ENCODE data around the gene SERTAD2.

Gene SERTAD2

DNA sequence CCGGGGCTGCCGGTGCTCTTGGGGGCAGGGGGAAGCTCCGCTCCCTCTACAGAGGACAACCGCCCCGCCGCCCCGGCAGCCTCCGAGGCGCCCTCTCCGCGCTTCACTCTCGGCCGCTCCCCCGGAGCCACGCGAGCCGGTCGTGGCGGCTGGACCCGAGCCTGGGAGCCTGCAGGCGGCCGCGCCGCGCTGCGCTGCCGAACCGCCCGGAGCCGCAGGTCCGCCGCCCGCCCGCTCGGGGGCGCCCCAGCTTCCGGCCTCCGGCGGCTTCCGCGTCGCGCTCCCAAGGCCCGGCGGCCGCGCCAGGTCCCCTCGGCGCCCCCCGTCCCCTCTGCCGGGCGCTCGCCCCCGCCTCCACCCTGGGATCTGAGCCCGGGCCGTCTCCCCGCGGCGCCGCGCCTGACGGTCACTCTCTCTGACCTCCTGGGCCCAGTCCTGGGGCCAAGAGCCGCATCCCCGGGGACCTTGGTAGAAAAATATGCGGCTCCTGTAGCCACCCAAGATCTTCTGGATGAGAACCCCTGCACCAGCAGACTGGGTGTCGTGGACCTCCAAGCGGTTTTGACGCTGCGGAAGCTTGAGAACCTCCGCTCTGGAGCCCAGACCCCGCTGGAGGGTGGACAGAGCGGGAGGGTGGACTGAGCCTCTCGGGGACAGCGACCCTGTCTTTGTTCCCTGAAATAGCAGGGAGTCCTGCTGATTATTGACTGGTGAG lies 44.3 kb downstream of the SERTAD2 start:
- DNase-seq (ENCODE audit: low read depth in 2 of 2): no peak

DNA sequence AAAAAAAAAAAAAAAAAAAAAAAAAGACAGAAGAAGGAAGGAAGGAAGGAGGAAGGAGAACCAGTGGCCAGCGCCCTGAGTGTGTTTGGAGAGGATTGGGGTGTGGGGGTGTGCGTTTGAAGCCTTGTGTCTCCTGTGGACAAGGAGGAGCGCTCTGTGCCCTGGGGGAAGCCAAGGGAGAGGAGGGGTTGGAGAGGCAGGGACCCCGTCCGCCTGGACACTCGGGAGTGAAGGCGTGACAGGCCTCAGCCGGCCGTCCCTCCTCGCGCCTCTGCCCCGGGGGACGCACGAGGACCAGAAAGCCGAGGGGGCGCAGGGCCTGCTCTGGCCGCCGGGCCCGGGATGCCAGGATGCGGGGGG lies 44.9 kb downstream of the SERTAD2 start:
- DNase-seq (ENCODE audit: low read depth in 2 of 2): no peak

DNA sequence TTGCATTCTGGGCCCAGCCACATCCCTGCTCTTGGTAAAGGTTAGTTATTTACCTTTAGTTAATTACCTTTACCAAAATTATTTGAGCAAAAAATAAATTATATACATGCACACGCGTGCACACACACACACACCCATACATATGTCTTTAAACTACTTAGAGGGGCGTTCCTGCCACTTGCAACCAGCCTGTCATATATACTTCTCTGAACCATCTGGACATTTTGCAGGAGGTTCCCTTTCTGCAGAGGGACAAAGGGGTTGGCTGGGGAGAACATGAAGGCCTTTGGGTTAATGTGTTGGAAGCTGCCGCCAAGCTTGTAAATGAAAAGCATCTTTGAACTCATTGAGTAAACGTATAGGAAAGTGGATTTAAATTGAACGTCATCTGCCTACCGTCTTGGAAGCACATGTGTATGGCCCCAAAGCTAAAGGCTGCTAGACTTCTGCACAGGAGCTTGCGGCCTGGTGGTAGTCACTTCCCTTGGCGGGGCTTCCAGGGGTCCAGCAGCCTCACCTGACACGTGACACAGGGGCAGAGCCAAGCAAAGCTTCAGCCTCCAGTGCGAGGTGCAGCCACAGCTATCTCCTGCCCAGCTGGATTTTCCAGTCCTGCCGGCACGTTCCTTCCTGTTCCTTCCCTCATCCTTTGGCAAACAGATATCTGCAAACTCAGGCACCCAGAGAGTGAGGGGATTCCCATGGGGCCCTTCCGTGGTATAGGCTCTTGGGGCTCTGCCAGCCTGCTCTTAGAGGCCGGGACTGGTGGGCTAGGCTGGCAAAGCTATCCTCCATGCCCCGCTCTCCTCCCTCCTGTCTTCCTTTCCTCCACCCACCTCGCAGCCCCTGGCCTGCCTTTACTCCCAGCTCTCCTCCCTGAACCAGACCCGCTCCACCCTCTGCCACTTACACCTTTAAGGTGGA lies 46.1 kb downstream of the SERTAD2 start:
- no peak for DNase-seq (ENCODE audit: low read depth in 2 of 2)

DNA sequence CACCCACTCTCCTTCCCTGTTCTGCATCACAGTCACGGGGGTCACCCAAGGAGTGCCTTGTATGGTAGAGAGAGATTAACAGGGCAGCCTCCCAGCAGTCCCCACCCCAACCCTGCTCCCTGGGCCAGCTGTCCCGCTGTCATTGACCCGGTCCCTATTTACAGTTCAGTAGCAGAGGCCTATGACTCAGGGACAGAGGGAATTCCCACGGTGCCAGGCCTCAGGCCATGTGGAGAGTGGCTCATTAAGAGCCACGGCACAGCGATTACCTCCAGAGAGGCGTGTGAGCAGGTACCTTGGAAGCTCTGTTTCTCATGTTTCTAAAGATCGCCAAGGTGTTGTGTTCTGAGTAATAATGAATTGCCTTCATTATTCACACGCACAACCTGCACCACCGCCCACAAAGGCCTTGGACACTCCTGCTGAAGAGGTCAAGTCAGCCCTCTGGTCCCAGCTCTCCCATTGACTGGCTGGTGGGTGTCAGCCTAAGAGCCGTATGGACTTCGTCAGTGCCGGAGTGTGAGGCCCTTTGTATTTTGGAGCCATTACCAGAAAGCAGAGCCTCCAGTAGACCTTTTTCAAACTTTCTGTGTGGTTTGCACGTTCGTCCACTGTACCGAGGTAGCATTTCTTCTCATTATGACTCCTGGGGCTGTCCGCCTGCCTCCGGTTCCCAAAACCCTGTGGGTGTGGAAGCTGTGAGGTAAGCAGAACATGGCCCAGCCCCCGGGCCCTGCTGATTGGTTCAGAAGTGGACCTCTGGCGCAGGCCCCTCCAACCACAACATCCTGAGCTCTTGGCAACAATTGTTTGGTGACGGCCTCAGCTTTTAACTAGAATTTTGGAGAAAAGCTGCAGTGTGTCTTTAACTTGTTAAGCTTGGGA lies 47.0 kb downstream of the SERTAD2 start:
- no peak for DNase-seq (ENCODE audit: low read depth in 2 of 2)

DNA sequence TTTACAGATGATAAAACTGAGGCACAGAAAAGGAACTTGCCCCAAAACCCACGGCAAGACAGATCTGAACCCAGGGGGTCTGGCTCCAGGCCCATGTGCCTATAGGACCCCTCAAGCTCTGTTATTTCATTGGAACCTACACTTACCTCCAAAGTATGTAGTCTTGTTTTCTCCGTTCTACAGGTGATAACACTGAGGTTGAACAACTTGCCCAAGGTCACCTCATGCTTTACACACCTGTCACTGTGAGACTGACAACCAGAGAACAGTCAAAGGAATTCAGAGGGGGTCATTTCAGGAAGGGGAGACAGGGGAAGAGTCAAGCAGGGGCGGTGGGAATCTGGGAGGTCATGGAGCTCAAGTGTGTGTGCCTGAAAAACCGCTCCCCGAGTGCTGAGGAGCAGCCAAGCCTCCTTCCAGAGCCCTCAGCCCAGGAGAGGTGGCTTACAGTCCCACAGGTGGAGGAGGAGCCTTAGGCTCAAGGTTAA lies 47.7 kb downstream of the SERTAD2 start:
- DNase-seq (ENCODE audit: low read depth in 2 of 2): no peak

DNA sequence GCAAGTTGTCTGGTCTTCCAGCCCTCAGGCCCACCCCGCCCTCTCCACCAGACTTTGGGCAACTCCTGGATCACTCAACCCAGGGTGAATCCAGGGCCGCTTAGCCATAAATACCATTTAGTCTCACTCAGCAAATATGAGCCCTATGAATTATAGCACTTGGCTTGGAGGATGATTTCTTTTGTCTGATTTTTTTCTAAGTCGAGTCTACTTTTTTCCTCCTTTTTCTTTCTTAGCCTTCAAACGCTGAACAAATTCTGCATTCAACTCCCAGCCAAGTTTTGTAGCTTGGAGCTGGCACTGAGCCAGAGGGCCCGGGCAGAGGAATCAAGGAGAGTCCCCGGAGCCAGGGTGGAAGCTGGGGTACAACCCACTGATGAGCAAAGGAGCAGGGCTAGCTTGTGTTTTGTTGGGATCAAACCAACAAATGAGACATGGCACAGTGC lies 48.7 kb downstream of the SERTAD2 start:
- peak; percentile 75 for DNase-seq (ENCODE audit: low read depth in 2 of 2)

DNA sequence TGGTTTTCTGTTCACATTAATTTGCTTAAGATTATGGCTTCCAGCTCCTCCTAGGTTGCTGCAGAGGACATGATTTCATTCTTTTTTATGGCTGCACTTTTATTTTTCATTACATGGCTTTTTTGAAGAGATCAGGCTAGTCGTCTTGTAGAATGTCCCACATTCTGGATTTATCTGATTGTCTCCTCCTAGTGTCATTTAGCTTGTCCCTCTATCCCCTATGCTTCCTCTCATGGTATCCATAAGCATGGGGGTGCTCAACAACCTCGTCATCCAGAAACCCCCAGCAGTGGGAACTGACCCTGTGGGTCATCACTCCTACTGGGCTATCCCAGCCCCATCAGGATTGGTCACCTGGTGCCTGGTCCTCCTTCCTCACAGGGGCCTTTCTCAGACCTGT lies 49.6 kb downstream of the SERTAD2 start:
- DNase-seq (ENCODE audit: low read depth in 2 of 2): no peak

DNA sequence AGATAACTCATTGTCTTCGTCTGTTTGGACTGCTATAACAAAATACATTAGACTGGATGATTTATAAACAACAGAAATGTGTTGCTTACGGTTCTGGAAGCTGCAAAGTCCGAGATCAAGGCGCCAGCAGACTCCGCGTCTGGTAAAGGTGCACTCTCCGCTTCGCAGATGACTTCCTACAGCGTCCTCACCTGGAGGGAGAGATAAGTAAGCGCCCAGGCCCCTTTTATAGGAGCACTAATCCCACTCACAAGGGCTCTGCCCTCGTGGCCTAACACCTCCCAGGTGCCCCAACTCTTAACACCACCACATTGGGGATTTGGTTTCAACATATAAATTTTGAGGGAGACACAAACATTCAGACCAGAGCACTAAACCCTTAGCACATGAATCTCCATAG lies 51.3 kb downstream of the SERTAD2 start:
- DNase-seq (ENCODE audit: low read depth in 2 of 2): no peak

DNA sequence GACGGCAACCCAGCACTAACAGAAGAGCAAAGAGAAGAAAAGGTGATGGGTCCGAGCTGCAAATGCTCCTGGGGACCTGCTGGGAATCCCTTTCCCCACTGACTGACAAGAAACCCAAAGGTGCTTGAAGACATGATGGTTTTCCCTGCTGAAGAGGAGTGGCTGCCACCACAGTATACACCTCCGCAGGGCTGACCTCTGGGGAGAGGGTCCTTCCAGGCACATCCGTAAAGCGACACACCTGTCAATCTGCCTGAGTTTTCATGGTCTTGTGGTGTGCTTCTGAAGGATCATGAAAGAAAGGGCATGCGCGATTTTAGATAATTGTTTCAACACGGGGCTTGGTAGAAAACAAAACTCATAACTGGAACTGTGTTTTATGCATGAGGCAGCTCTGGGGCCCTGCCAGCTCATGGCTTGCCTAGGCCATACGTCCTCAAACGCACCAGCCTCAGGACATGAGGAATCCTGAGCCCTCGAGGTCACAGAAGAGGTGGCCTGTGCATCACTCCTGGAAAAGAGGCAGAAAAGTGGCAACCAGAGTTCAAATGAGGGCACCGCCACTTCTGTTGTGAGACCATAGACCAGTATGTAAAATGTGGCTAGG lies 51.8 kb downstream of the SERTAD2 start:
- no peak for DNase-seq (ENCODE audit: low read depth in 2 of 2)

DNA sequence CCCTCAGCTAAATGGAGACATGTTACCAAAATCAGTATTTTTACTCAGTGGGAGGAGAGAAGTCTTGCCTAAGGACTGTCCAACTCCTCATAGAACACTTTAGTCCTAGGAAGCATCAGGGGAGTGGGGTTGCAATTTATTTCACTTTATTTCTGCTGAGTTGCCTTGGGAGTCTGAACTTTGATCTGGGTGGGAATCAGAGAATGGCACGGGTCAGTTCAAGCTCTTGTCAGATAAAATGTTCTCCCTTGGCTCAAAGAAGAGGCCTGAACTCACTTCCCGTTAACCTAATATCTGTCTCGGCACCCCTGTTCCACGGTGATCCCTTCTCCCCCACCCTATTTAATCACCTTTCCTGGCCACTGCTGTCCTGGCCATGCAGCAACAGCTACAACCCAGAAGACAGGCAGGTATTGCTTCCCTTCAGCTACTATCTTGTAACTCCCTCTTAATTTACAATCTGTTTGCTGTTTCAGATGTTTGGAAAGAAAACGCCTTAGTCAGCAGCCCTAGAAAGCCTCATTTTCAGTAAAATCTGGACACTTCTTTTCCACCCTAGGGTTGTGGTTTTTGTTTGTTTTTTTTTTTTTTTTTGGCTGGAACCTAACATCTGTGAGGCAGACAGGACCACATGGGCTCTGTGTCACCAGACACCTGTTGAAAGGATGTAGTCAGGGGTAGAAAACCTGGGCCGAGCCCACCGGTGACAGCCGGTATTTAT lies 52.5 kb downstream of the SERTAD2 start:
- no peak for DNase-seq (ENCODE audit: low read depth in 2 of 2)

DNA sequence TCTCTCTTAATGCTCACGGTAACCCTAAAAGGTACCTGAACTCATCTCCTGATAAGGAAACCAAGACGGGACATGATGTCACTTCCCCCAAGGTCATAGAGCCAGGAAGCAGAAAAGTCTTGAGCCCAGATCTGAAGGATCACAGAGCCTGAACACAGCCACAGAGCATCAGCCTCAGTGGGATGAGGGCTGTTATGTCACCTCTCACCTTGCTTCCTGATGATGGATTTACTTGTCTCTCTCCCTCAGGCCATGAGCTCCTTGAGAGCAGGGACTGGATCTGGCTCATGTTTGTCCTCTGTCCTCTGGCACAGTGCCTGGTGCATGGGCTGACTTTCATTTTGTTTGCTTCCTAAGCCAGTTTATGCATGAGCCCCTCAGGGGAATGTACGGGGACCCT lies 54.2 kb downstream of the SERTAD2 start:
- DNase-seq (ENCODE audit: low read depth in 2 of 2): no peak

DNA sequence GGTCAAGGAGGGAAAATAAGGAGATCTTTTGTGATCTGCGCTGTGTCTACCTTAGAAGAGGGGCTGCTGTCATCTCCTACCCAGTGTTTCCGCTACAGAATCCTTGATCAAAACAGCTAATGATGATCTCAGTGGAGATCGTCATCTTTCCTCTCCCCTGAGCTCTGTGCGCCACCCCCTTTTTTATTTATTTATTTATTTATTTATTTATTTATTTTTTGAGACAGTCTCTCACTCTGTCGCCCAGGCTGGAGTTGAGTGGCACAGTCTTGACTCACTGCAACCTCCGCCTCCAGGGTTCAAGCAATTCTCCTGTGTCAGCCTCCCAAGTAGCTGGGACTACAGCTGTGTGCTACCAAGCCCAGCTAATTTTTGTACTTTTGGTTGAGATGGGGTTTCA lies 55.5 kb downstream of the SERTAD2 start:
- no peak for DNase-seq (ENCODE audit: low read depth in 2 of 2)

DNA sequence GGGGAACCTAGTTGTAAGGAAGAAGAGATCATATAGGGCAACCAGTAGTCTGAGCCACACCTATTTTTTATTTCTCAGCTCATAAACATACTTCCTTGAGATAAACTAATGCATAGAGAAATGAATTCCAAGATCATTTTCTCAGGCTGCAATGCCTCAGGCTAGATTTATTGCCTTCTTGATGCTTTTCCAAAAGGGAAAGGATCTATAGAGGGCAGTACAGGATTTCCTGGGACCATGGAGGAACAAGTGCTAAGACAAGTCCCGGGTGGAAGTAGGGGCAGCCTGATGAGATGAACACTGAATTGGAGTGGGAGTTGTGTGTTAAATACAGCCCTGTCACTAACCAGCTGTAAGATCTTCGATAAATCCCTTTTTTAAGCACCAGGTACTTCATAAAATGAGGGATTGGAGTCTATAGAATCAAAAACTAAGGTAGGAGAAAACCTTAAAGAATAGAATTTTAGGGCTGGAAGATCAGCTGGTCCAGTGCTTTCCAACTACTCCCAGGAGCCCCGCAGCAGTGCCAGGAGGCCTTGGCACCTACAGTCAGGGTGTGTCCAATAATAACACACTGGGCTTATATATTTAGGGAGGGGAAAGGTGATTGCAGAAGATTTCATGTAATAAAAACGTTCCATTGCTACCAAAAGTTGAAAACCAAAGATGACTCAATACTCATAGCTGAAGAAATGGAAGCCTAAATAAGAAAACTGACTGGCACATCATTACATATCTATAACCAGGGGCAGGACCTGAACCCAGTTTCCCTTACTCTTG lies 58.1 kb downstream of the SERTAD2 start:
- no peak for DNase-seq (ENCODE audit: low read depth in 2 of 2)

DNA sequence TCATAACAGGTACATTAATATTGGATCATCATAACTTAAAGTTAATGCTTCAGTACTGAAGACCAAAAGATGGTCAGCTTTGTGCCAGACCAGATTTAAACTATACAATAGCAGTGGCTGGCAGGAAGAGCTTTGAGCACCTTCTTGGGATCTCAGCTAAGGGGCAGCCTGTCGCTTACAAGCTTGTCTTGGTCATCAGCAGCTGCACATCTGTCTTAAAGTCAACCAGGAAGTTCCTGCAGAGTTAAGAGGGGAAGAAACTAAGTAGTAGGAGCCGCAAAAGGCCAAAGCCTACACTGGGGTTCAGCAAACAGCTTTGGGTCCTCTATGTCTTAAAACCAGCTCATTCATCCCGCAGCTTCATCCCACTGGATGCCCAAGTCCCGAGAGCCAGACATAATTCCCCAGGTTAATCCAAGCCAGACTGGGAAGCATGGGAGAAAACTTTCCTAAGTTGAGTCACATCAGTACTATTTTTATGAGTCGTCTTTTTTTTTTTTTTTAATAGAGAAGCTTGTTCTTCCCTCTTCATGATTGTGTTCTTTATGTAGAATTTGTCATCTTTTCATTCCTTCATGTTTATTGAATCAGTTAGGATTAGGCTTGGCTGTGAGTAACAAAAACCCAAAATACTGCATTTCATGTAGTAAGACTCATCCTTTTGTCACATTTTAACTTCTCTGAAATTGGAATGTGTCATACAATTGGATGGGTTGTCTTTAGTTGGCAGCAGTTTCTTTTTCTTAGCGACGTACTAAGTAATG lies 59.3 kb downstream of the SERTAD2 start:
- peak; percentile 37 to 39 for DNase-seq (ENCODE audit: low read depth in 2 of 2)

DNA sequence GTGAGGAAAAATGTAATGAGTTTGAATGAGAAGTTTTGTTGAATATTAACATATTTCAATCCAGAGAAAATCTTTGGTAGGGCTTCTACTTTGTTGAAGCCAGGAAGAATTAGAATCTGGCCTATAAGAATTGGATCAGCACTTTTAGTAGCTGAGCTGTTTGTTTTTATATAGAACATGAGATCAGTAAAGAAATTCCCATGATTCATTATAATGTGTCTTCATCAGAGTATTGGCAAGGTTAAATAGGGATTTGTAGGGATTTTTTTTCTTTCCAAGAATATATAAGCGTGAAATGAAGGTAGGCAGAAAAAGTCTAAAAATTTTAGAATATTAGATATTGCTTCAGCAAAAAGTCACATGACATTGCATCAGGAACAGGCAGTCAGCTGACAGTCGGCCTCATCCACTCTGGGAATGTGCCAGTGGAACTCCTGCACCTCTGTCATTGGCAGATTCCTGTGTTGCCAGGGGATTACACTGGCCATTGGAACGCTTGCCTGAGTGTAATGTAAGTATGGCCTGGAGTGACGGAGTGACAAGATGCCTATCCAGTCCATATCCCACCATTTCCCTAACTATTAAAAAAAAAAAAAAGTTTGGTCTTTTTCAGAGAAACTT lies 60.6 kb downstream of the SERTAD2 start:
- DNase-seq (ENCODE audit: low read depth in 2 of 2): no peak

DNA sequence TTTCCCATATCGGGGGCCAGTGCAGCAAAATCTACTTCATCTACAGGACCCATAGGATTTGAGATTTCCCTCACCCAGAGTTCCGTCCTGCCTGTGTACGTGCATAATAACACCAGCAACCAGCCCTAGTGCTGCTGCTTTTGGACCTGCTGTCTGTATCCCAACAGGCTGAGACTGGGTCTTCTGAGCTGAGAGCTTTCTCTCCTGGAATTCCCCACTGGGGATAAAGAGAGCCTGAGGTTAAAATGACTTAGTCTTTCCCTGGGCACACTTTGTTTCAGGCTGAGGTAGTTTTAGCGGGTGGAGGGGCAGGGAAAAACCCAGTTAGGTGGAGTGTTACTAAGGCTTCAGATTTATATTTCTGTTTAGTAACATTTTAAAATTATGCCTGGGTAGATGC lies 62.5 kb downstream of the SERTAD2 start:
- DNase-seq (ENCODE audit: low read depth in 2 of 2): no peak

DNA sequence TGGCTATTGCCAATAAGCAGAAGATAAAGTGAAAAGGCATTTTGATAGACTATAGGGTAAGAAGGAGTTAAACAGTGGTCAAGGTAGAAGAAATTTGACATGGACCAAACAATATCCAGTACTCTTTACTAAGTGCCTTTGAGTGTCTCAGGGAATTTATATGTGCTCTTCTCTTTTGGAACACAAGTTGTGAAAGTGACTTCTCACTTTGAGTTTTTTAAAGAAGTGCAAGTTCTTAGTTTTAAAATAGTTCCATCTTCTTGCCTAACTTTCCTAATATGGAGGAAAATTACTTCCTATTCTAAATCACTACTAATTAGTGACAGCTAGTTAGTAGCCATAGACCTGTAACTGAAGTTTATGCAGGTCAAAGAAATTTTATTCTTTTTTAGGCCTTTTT lies 66.2 kb downstream of the SERTAD2 start:
- DNase-seq (ENCODE audit: low read depth in 2 of 2): no peak

DNA sequence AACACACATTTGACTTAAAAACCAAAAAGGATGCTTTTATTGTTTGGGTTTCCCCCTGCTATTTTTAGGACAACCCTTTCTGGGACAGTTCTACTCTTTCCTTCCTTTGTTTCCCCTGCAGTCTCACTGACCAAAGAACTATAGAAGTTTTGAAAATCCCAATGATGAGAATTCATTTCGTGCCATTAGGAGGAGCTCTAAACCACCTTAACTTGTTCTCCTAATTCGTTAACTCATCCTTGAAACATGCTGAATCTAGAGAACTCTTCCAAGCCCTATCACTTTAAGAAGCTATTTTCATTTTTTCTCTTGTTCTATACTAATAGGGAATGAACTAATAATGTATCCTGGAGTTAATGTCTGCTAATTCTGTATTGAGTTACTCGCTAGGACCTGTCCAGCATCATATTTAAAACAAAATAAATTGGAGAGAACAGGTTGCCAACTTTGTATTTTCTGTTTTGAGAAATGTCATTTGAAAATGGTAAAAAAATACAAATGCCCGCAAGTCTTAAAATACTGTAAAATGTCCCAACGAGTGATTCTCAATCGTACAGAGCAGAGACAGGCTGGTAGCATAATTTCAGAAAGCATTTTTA lies 66.7 kb downstream of the SERTAD2 start:
- DNase-seq (ENCODE audit: low read depth in 2 of 2): peak; percentile 36 to 37
